Left lobe of liver (tissue), 2 donors: ENCODE measurements around the gene CNTN6. TPM values are rescaled to one million over a fixed set of nuclear protein-coding genes. Genes with fewer than 3 reads are reported as not detected.
"Not testable (repeated sequence)": the region's sequence is repeated elsewhere in the genome, so short reads cannot be mapped to it uniquely, and the experiment has no call there.

ENCODE experiments used
- ATAC-seq: fragments of 200-7000 bp; cut with Tn5 transposase; one replicate; pipeline ENCODE4 v1.9.1; 2020; ENCODE audit warnings: mild to moderate bottlenecking, moderate library complexity
- DNase-seq: peaks from one replicate; pipeline ENCODE4 v3.0.0-alpha.2; 2020; ENCODE audit warnings: low spot score
- total RNA-seq: library from RNA; stranded (reverse); gene quantifications from one replicate; pipeline ENCODE4 v1.2.1, GENCODE V29; 2021
- donor health status: DM: no; HTN: no; CAD: no; lungs with moderate emphysema.
- donor health status: DM: no; HTN: yes; CAD: no.

The CNTN6 gene
- total RNA-seq, 1 donor from 2014 or later, result not detected

DNA sequence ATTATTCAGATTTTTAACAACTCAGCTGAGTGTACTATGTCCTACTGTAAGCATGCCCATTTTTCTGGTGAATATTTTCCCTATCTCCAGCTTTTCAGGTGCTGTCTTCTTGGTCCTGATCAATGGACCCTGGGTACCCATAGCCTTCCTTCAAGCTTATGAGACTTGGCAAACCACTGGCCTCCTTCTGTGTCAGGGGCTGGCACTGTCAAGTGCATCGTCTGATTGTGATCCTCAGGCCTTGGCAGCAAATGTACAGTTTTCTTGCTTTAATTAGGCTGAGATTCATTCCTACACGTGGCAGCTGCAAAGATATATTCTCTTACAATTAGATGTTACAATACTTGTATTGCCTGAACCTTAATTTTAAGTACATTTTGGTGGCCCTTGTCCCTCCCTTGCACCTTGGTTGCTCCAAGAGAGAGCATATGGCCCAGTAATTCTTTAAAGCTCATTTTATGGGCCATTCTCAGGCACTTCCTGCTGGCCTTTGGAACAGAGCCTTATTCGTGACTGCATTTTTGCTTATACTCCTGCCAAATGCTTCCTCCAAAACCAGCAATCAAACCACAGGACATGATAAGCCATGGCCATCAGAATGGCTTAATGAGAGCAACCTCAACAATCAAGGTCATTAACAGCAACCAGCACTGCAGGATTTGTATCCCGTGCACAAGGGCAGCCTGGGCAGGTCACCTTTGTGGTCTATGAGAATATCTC is 179.9 kb downstream of the CNTN6 start:
- ATAC-seq (no peak), DNase-seq (no peak)

DNA sequence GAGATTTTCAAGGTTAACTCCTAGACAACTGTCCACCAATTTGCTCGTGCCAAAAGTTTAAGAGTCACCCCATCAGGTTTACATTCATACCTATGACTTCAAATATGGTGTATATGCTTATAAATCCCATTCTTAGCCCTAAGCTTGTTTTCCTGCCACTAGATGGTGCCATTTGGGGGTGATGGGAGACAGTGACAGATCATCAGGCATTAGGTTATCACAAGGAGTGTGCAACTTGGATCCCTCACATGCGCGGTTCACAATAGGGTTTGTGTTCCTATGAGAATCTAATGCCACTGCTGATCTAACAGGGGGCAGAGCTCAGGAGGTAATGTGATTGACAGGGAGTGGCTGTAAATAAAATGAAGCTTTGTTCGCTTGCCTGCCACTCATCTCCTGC is 182.7 kb downstream of the CNTN6 start:
- ATAC-seq (no peak), DNase-seq (no peak)

DNA sequence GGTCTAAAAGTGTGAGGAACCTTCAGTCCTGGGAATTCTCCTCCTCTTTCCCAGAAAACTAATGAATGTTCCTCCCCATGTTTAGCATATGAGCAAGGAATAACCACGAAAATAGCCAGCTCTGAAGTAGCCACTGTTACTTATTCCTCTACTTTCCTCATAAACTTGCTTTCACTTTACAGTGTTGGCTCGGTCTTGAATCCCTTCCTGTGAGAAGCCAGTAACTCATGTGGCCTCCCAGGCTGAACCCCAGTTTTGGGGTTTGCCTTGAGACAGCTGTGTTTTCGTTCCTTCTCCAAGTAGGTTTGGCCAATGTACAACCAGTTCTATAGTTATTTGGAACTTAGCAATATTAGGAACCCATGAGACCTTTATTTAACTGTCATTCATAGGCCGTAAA is 195.0 kb downstream of the CNTN6 start:
- DNase-seq (no peak), ATAC-seq (no peak)

DNA sequence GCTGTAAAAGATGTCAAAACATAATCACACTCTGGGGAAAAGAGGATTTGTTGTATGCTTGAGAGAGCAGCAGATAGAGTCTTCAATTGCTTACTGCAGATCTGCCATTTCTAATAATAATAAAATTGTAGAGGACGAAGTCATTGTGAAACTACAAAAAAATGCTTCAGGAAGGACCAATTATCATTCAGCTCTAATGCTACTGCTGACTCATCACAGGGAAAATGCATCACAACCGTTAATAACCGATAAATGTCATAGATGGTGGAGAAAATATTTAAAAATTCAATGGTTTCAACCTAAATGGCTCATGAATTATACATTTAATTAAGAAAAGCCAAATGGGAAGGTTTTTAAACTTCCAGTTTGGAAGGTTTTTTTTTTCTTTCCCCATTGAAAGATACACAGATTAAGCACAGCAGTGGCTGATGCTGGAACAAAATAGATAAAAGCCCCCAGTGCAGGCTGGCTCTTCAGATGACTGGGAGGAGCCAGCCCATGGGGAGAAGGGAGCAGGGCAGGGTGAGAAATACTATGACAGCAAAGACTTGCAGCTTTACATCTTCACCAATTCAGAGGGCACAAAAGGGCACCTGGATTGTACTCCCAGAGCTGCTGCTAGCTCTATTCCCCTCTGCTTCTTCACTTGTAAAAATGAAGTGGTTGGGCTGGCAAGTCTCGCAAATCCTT is 196.1 kb downstream of the CNTN6 start:
- ATAC-seq (no peak), DNase-seq (no peak)

DNA sequence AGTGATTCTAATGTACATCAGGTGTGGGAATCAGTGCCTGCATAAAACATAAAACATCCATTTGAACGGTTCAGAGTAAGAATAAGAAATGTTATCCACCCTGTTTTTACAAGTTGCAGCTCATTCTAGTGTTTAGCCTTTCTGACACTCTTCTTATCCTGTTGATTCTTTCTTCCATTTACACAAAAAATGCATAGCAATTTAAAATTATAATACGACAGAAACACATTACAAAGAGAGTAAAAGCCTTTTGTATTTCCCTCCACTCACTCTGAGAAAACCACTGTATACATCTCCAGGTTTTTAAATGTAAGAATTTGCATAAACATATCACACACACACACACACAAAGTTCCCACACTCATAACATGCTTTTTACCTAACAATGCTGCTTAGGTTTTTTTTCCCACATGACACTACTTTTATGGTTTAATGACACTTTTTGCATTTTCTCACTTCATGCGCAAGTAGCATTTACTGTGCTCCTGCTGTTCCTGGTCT is 199.8 kb downstream of the CNTN6 start:
- DNase-seq (no peak), ATAC-seq (no peak)

DNA sequence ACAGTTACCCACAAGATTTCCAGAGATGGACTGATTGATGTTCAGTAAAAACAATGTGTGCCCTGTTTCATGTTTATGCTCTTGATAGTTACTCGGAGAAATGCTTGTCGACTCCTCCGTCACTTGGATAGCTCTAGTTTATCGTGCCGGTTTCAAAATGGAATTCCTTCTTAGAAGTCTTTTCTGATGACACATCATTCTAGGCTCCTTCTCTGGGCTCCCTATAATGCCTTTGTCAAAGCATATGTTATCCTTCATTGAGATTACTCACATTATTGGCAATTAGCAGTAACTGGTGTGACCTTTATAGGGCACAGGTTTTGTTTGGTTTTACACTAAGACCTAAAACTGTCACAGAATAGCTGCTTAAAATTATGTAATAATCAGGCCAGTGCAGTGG is 201.8 kb downstream of the CNTN6 start:
- ATAC-seq, result no peak
- no peak for DNase-seq

DNA sequence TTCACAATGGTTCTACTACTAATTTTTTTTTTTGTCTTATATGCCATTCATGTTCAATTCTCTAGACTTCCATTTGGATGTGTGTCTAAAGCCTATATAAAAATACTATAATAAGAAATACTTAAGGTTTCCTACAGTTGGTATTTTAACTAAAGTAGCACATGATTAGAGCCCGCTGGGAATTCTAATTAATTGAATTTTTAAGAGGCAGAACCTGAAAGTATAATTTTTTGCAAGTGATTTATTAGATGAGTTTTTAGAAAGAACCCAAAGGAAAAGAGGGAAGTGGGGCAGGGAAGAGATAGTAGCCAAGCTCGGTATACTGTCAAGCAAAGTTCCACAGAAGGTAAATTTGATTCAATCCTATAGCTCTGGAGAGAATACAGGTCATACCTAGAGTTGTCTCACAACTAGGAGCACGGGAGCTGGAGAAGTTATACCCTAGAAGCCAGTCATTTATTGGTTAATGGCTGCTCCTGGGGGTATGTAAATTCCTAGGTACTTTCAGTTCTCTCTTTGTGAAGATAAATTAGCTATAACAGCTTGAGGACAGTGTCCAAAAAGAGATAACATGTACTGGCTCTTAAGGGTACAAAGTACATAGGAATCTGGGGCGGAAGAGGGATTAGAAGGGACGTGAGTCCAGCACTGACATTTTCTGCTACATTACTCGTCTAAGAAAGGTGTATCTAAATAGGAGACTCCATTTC is 225.6 kb downstream of the CNTN6 start:
- no peak for ATAC-seq

DNA sequence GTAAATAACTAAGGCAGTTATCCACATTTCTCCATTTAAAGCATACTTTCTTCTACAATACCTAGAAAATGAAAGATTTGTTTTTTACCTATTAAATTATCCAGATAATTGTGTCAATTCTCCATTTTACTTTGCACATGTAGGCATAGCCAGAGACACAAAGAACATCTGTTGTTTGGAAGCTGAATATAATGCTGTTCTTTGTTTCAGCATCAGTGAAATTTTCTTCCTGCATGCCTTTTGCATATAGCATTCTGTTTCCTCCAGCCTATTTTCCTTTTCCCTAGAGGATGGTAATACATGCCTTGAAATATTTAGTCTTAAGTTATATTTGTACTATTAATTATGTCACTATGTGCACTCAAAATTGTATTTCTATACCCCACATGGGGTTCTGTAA is 233.7 kb downstream of the CNTN6 start:
- DNase-seq (no peak), ATAC-seq (no peak)

More for the DNA sequence above, 225.6 kb downstream of the CNTN6 start:
- DNase-seq, result no peak

DNA sequence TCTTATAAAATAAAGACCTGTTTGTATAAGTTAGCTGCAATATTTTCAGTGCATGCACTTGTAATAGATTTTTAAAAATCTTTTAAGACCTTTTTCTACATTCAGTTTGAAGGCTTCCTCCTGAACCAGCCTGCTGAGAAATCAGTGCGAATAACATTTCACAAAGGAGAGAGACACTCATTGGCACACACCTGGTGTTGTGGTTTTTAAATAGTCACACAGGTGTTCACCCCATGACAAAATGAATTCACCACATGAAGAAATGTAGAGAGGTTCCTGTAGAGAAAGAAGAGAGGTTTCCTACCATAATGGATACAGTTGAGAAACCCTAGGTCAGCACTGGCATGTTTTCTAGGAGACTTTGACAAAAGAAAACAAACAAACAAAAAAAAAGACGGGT is 237.3 kb downstream of the CNTN6 start:
- ATAC-seq, result no peak

DNA sequence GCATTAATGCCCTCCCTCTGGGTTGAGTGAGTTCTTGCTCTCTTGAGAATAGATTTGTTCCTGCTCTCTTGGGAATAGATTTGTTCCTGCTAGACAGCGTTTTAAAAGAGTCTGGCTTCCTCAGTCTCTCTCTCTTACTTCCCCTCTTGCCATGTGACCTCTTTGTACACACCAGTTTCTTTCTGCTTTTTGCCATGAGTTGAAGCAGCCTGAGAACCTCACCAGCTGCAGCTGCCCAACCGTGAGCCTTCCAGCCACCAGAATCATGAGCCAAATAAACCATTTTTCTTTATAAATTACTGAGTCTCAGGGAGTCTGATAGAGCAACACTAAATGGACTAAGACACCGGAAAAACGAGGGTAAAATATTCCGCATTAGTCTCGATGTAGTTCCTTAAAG is 253.6 kb downstream of the CNTN6 start:
- ATAC-seq (no peak), DNase-seq (no peak)

More for the DNA sequence above, 237.3 kb downstream of the CNTN6 start:
- DNase-seq, result no peak

DNA sequence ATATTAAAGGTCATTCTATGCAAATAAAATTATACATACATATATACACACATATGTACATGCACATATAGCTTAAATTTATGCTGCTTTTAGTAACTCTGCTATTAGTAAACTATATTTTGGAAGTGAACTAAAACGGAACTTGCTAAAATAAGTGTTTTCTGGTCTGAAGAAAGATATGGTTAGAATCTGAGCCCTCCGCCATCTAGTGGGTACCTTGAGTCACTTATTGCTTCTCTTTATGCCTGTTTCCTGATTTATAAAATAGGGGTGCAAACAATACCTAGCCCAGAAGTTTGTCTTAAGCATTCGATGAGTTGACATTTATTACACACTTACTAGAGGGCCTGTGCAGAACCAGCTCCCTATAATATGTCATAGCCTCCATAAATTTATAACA is 255.7 kb downstream of the CNTN6 start:
- ATAC-seq, result no peak

DNA sequence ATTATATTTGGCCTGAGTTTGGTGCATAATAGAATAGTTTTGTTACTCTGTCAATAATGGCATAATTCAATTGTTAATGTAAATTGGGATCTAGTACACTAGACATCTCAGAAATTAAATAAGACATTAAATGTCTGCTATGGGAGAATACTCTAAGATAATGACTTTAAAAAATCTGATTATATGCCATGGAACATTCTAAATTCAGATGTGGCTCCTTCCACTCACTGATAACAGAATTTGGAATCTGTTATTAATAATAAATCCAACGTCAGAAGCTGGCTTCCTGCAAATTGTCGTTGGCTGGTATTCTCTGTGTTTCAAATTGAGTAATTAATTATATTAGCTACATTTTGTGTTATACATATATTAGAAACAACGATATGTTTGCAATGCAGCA is 258.1 kb downstream of the CNTN6 start:
- DNase-seq, result no peak
- ATAC-seq, result no peak

More for the DNA sequence above, 255.7 kb downstream of the CNTN6 start:
- no peak for DNase-seq

DNA sequence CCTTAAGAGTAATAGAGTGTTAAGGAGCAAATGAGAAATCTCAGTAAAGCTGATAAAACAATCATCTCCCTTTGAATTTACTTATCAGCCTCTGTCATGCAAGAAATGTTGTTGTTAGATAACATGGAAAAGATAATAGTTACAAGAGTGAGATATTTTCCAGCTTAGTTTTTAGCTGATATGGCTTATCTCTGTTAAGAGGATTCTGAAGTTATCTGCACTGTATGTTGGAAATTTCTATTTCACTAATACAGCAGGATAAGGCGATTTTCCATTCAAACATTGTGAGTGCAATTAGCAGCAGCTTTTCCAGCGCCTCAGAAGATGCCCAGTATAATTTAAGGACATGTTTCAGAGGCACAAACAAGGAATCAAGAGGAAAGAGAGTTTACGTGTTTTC is 262.9 kb downstream of the CNTN6 start:
- ATAC-seq (no peak), DNase-seq (no peak)

DNA sequence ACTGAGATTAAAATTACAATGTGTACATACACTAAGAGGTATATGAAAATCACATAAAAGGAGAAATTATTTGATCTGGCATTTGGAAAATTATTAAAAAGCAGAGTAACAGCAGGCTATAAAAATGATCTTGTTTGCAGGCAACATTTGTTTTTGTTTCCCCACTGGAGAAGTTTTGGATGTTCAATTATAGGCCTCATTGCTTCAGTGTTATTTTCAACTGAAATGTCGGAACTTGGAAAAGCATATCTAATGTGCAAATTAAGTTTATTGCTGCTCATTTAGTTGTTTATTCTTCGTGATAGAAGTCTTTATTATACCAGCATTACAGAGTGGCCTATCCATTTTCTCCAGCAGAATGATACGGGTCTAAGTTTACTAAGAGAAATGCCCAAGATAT is 263.3 kb downstream of the CNTN6 start:
- ATAC-seq (no peak), DNase-seq (no peak)

DNA sequence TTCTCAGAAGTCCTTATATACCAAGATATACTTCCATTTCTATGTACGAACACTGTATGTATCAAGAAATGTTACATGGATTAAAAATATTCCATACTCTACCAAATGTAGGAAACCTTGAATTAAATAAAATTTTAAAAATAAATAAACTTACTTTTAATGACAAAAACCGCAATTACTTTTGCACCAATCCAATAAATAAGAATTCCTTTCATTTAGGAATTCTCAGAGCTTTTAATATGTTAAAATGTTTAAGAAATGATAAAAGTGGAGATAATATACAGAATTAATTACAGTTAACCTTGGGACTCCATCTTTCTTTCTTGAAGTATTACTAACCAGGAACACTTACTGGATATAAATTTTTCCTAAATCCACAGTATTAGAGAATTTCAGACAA is 272.7 kb downstream of the CNTN6 start:
- DNase-seq (no peak), ATAC-seq (no peak)

DNA sequence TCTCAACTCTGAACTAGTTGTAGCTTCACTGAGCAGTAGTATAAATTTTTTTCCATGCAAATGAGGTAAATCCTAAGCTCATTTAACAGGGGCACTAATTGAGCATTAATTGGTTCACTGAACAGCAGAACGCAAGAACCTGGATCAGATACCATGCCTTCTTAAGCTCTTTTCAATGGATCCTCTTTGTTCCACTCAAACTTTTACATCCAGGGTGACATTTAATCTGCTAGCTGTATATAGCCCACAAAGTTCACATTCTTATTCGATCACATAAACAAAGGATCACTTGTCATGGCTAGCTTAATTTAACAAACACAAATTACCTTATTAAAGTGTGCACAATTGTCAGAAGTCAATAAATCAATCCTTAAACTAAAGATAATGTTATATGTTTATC is 281.6 kb downstream of the CNTN6 start:
- no peak for ATAC-seq
- no peak for DNase-seq

DNA sequence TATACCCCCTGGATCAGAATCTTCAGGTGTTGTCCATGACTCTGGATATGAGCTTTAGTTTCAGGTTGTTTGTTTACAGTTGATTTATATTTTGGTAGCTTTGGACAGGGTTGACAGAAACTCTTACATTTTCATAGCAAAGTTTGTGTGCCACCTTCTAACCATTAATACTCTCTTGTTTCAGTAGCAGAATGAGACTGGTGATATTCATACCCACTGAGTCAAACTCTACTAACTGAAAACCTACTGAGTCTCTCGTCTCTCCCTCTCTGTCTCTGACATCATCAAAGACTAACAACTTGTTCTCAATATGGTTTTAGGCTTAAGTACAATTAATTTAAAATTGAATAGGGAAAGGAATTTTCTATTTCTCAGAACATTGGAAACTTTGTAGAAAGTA is 282.3 kb downstream of the CNTN6 start:
- ATAC-seq (no peak), DNase-seq (no peak)

DNA sequence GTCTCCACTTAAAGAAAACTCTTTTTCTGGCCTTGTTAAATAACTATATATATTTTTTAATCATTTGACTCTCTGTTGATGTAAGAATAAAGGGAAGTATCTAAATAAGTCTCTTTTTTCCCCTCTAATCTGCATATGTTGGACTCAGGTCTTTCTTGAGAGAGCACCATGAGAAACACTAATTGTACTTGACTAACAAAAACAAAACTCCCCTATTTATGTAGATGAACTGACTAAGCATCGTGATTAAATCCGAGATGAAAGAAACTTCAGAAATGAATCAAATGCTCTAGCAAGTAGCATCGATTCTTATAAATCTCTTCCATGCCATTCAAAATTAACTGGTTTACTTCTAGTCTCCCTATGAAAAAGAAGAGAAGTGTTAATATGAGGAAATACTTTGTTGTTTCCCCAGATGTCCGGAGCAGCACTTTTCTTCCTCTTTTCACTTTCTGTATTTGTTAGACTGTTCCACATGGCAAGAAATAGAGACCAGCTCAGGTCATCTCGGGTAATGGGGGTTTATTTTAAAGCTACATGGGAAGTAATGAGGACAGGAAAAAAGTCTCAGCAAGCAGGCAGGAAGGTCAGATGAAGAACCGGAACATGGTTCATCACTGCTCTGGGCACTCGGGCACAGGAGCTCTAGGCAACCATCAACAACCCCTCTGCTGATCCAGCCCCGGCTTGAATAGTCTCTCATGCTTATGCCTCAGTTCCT is 288.3 kb downstream of the CNTN6 start:
- ATAC-seq, result peak; percentile 26
- DNase-seq, result no peak

DNA sequence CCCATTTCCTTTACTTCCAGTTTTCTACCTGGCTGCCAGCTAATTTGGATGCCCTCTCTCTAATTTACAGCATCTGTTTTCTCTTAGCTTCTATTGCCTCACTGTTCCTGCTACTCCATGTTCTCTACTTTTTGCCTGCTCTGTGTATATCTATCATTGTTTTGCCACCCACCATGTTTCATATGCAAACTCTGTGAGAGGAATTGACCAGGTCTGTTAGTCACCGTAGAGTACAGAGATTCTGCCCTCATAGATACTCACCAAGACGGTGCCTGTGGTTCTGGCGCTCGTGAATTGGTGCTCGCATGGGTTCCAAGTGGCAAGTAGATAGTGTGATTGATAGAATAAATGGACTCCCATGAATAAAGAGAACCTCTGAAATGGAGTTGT is 288.8 kb downstream of the CNTN6 start:
- DNase-seq, result no peak
- no peak for ATAC-seq

DNA sequence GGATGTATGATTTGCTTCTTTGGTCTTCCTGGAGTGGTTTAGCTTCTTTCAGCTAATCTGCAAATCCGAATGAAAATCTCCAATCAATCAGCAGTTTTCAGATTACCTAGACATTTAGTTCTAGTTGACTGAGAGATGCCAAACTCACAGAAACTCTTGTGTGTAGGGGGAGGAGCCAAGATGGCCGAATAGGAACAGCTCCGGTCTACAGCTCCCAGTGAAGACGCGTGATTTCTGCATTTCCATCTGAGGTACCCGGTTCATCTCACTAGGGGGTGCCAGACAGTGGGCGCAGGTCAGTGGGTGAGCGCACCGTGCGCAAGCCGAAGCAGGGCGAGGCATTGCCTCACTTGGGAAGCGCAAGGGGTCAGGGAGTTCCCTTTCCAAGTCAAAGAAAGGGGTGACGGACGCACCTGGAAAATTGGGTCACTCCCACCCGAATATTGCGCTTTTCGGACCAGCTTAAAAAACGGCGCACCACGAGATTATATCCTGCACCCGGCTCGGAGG is 294.6 kb downstream of the CNTN6 start:
- DNase-seq, result not testable (repeated sequence)

DNA sequence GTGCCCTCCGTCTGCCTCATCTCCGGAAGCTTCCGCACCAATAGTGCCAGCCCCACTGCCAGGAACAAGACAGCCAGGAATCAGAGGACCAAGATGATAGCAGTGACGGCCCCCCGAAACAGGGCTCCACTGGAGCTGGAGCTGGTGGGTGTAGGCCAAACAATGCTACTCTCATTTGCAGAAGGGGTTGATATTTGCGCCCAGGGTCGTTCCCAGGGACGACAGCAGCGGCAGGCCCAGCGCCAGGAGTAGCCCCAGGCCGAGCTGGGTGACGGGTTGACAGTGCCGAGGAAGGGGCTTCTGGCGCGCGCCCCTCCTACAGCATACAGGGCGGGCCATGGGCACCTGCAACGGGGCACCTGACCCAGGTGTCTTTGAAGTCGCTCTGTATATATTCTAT is 301.4 kb downstream of the CNTN6 start:
- DNase-seq (no peak), ATAC-seq (no peak)

More for the DNA sequence above, 294.6 kb downstream of the CNTN6 start:
- ATAC-seq, result not testable (repeated sequence)
